Central memory CD4-positive, alpha-beta T cell (primary cell): ENCODE measurements around the gene CSMD2.

Experiments used
- DNase-seq: peaks from one replicate; pipeline ENCODE4 v3.0.0; 2022

CSMD2 gene

DNA sequence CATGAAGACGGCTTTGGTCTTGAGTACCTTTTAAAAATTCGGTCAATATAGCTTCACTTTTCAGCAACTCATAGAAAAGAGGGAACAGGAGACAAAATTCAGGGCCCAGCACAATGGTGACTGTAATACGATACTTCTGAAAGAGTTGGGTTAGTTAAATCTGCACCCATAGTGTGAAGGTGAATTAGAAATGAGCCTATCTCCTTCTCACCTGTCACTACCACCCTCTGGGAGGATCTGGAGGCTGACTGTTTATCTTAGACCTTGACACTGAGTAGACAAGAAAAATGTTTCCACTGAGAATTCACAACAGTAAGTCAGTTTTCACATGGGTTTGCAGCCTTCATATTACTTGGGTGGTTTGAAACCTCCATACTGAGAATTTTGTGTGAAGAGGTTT lies 359.0 kb downstream of the CSMD2 start:
- no peak for DNase-seq

GRCh38 chr1:33802268-33802667 lies 362.8 kb downstream of the CSMD2 start:
- DNase-seq = no peak

GRCh38 chr1:33797849-33798248 lies 367.2 kb downstream of the CSMD2 start:
- DNase-seq = no peak

DNA sequence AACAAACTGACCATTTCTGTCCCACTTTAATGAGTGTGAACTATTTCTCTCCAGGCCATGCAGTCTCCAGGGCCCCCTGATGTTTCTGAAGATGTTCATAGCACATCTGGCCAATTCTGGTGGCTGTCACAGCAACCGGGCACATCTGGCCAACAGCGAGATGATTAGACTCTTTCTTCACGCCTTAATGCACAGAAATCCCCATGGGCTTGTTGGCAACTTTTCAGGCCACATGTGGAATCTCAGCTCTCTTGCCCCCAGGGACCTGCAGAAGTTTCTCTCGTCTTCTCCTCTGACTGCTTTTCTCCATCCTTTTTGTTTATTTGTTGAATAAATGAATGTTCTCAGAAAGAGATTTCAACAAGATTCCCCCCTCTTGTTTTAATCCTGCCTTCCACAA lies 372.4 kb downstream of the CSMD2 start:
- DNase-seq = no peak

DNA sequence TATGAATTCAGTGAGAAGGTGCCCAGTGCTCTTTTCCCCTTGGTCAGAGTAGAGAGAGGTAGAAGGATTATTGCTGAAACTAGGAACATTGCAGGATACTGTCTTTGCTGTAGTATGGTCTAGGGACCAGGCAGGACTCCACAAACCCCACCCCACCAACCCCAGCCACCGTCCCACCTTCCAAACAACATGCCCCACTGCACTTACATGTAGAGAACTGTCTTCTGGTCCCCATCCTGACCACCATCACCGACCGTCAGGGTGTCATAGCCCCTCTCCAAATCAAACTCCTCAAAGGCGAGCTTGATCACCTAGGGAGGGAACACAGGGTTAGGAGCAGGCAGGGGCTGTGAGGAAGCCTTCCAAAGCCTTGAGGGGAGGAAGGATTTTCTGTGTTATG lies 372.8 kb downstream of the CSMD2 start:
- DNase-seq = no peak

DNA sequence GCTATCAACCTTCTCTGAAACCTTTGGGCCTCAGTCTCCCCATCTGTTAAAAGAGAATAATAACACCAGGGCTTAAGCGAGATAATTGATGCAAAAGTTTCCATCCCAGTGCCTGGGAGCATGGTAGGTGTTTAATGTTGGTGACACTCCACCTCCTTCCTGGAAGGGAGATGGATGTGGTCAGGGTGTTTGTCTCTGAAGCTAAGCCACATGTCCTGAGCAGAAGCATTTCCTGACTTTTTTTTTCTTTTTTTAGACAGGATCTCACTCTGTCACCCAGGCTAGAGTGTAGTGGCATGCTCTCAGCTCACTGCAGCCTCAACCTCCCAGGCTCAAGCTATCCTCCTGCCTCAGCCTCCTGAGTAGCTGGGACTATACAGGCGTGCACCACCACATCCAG lies 373.8 kb downstream of the CSMD2 start:
- no peak for DNase-seq

DNA sequence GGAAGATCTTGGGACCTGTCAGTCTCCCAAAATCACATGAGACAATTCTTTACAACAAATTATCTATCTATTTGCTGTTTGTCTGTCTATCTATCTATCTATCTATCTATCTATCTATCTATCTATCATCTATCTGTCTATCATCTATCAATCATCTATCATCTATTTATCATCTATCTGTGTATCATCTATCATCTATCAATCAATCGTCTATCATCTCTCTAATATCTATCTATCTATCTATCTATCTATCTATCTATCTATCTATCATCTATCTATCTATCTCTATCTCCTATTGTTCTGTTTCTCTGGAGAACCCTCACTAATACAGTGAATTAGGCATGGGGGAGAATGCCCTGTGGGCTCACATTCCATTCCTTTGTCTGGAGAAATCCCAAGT lies 374.5 kb downstream of the CSMD2 start:
- DNase-seq = no peak

GRCh38 chr1:33784876-33785275 lies 380.2 kb downstream of the CSMD2 start:
- no peak for DNase-seq

- no peak for DNase-seq
These were observed 382.3 kb downstream of the CSMD2 start for GRCh38 chr1:33782776-33783175.

DNA sequence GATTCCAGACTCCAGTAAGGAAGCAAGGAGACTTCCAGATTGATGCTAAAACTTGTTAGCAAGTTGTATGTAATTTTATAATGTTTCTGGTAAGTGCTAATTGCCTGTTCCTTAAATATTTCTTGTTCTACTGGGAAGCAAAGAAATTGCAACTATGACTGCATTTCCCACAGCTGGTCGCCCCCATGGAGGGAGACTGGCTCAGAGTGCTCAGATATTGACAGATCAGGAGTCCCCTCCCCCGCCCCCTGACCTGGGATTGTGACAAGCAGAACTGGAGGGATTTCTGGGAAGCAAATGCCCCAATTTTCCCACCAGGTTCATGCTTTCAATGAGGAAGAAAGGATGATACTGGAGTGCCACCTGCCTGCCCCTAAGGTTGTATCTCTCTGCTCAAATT lies 383.4 kb downstream of the CSMD2 start:
- no peak for DNase-seq

- DNase-seq = no peak
These were observed 387.7 kb downstream of the CSMD2 start for GRCh38 chr1:33777337-33777736.

DNA sequence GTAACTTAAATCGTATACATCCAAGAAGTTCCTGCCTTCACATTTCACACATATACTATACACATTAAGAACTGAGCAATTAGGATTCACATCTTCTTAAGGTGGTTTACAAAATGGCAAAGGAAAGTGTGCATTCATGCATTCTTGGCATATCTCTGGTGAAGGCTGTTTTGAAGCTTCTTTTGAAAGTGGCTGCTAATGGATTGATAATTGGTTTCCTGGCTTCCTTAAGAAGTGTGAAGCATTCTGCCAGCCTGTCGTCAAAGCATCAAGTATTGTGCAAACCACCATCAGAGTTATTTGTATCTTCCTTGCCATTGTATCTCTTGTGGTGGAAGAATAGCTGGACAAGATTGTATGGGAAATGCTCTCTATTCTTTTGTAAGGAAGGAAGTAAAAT lies 396.2 kb downstream of the CSMD2 start:
- DNase-seq = no peak

- no peak for DNase-seq
These were observed 396.9 kb downstream of the CSMD2 start for GRCh38 chr1:33768106-33768505.

DNA sequence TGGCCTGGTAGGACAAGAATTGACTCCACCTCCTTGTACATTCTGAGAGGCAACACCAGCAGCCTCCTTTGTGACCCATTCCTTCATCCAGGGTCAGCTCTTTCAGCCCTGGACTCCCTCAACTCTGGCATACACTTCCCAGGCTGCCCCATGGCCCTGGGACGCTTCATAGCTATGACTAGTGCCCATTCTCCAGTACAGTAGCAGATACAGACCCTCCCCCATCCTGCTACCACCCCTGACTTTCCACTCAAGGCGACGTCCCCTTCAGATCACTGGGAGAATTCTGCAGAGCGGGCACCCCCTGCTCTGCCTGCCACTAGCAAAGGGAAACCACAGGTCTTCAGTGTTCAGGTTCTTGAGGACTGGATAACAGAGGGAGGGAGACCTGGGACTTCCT lies 400.9 kb downstream of the CSMD2 start:
- no peak for DNase-seq

DNA sequence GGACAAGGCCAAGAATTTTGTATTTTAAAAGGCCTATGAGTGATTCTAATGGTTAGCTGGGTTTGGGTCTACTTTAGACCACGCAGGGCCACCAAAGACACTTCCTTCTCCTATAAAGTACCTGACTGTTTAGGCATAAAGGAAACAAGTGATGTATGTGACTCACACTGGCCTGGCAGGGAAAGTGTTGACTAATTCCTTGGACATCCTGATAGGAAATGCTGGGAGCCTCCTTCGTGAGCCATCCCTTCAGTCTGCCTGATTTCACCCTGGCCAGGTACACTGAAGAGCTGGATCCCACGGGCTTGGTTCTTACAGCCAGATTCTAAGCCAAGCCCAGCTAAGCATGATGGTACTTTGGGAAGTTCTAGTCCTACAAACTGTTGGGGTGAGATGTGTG lies 401.6 kb downstream of the CSMD2 start:
- DNase-seq = no peak

DNA sequence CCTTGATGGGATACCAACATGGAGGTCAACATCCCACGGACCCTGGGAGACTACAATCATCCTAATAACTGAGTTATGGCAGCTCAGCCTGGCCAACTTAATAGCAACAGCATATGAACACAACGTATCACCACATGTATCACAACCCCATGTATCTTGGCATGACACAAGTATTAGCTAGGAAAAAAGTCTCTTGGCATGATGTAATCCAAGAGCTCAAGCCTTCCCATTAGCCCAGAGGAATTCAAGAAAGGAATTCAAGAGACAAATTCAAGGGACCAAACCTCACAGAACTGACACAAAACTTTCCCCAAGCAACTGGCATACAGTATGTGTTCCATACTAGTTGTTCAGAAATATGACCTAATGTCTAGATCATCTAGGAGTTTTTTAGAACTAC lies 402.1 kb downstream of the CSMD2 start:
- DNase-seq = no peak

GRCh38 chr1:33762109-33762830 lies 402.8 kb downstream of the CSMD2 start:
- no peak for DNase-seq

DNA sequence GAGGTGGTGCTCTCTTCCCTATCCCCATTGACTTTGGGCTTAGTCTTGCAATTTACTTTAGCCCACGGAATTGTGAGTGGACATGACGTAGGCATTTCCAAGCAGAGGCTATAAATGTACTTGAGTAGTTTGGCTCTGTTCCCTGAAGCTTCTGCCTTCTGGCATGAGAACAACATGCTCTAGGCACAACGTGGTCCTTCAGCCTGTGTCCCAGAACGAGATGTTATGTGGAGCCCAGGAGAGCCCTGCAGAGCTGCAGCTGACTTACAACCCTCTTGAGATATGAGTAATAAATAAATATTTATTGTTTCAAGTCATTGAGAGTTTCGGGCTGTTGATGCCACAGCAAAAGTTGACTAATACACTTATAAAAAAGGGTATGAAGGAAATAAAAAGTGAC lies 406.3 kb downstream of the CSMD2 start:
- no peak for DNase-seq

- no peak for DNase-seq
These were observed 411.8 kb downstream of the CSMD2 start for GRCh38 chr1:33753087-33753856.

GRCh38 chr1:33745942-33746341 lies 419.1 kb downstream of the CSMD2 start:
- DNase-seq = no peak

DNA sequence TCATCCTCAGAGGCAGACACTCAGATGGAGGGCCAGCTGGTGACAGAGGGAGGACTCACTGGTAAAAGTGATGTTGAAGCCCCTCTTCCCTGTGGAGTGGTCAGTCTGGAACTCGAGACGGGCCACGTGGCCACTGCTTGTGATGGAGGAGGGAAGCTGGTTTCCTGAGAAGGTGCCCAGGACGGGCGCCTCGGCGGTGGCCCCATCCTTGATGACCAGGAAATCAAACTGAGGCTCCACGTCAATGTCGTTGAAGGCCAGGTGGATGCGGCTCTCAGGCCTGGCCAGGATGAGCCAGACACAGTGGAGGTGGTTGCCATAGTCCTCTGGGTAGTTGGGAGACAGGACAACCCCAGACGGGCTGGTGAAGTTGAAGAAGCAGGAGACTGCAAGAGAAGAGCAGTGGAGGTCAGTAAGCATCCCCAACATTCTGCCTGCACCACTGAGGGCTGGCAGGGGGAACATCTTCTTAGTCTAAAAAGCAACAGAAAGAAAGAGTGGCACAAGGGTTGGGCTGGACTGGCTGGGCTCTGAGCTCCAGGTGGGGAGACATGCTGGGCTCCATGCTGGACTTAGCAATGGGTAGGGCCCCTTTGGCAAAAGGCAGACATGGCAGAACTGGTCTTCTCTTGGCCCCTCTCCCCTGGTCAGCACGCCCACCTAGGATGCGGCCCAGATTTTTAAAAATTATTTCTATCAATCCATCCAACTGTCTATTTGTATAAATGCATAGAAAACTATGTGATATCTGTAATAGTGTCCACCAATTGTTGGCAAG lies 421.6 kb downstream of the CSMD2 start:
- no peak for DNase-seq

GRCh38 chr1:33742663-33743062 lies 422.4 kb downstream of the CSMD2 start:
- DNase-seq = no peak

- no peak for DNase-seq
These were observed 423.3 kb downstream of the CSMD2 start for GRCh38 chr1:33741749-33742148.
